K562 (cell line): Measurements from ENCODE around the gene MLH1. TPM values are rescaled to one million over a fixed set of nuclear protein-coding genes. Genes with fewer than 3 reads are reported as not detected.

Experiments
- FOXJ2 ChIP-seq: fragments of 200-800 bp; sonication (Bioruptor generic); IDR thresholded peaks from 2 replicates; pipeline ENCODE4 v1.6.1; 2016; ENCODE audit warnings: missing genetic modification characterization, missing compliant biosample characterization
- MAFK ChIP-seq: IDR thresholded peaks from 2 replicates; pipeline ENCODE4 v1.6.1; 2011; ENCODE audit warnings: low read length, improper control_type of control experiment
- NONO ChIP-seq, 2 experiments: fragments of 200-400 bp in 1 of 2; fragments of 450-650 bp in 1 of 2; formaldehyde crosslinking in 1 of 2; IDR thresholded peaks; 2 replicates each; pipeline ENCODE4 v1.6.1; 2017; ENCODE audit warnings: low read depth in 2 of 2, mild to moderate bottlenecking in 2 of 2, moderate library complexity in 2 of 2, low read length in 1 of 2
- PCBP2 ChIP-seq: fragments of 200-400 bp; formaldehyde crosslinking; IDR thresholded peaks from 2 replicates; pipeline ENCODE4 v1.6.1; 2018; ENCODE audit warnings: low read length, low read depth, mild to moderate bottlenecking, moderate library complexity; ENCODE audit not compliant: poor library complexity, severe bottlenecking
- SMAD3 ChIP-seq: fragments of 450-650 bp; formaldehyde crosslinking; conservative IDR thresholded peaks from 2 replicates; pipeline ENCODE4 v1.4.0; 2020; ENCODE audit warnings: mild to moderate bottlenecking
- SMARCB1 ChIP-seq: IDR thresholded peaks from 2 replicates; pipeline ENCODE4 v1.6.1; 2011; ENCODE audit warnings: improper control_type of control experiment, low read depth; ENCODE audit not compliant: insufficient read length
- TBL1XR1 ChIP-seq, 2 experiments: IDR thresholded peaks; 2 replicates each; pipeline ENCODE4 v1.6.1; 2012; ENCODE audit warnings: improper control_type of control experiment in 2 of 2, low read length in 2 of 2, mild to moderate bottlenecking in 1 of 2
- TRIM24 ChIP-seq, 2 experiments: fragments of 450-650 bp; IDR thresholded peaks; 2 replicates each; pipeline ENCODE4 v1.6.1; 2016
- ZNF76 ChIP-seq: fragments of 250-450 bp; sonication (Bioruptor Pico); IDR thresholded peaks from 2 replicates; pipeline ENCODE4 v1.4.0; 2020; ENCODE audit warnings: mild to moderate bottlenecking, moderate library complexity, borderline replicate concordance
- polyA plus RNA-seq, 8 experiments: library from polyadenylated mRNA; depleted of rRNA in 4 of 8; stranded (reverse) in 5 of 8; unstranded in 3 of 8; fragments of >200 nt; fragmentation: Nextera tagmentation in 2 of 8; fragmentation: Illumina TruSeq in 1 of 8; extraction: Ambion mirVana in 2 of 8; extraction: Trizol in 1 of 8; gene quantifications; 2 replicates each; pipeline versions ENCODE4 v1.2.1 to v1.2.3, GENCODE V29; 2011 to 2014; ENCODE audit warnings: inconsistent platforms in 1 of 8, missing spikeins in 1 of 8
- total RNA-seq, 7 experiments: library from RNA; depleted of rRNA in 6 of 7; stranded (reverse); fragments of >200 nt in 6 of 7; fragmentation: Illumina TruSeq in 2 of 7; extraction: Trizol in 2 of 7; gene quantifications; 2 replicates each; pipeline versions ENCODE4 v1.2.1 to v1.2.3, GENCODE V29; 2011 to 2021; ENCODE audit warnings: low replicate concordance in 1 of 7
- TF ChIP-seq, protein P1 (sequence below): fragments of 250-450 bp; sonication (Bioruptor Pico); IDR thresholded peaks from 2 replicates; pipeline ENCODE4 v1.8.0; 2022; ENCODE audit warnings: moderate library complexity, mild to moderate bottlenecking, inconsistent platforms
- TF ChIP-seq, protein P2 (sequence below): fragments of 200-800 bp; sonication (Bioruptor generic); IDR thresholded peaks from 2 replicates; pipeline ENCODE4 v1.6.1; 2016; ENCODE audit warnings: missing genetic modification characterization, missing compliant biosample characterization
- TF ChIP-seq, protein P3 (sequence below), 2 experiments: fragments of 450-650 bp in 1 of 2; IDR thresholded peaks; 2 replicates each; pipeline ENCODE4 v1.6.1; 2011 to 2017; ENCODE audit warnings: low read depth in 2 of 2, antibody characterized with exemption in 1 of 2, borderline replicate concordance in 1 of 2, low read length in 1 of 2, mild to moderate bottlenecking in 1 of 2, mixed read lengths in 1 of 2; ENCODE audit not compliant: control insufficient read depth in 1 of 2
- TF ChIP-seq, protein P4 (sequence below): fragments of 250-450 bp; sonication (Bioruptor Pico); IDR thresholded peaks from 2 replicates; pipeline ENCODE4 v1.5.1; 2021; ENCODE audit warnings: mild to moderate bottlenecking

The MLH1 gene
- total and polyA plus RNA-seq, 9 of the 15 experiments (the other 6 are each of a cell fraction or from before 2014, with no cell fraction given), result 76.4 to 155 (median 117) TPM

DNA sequence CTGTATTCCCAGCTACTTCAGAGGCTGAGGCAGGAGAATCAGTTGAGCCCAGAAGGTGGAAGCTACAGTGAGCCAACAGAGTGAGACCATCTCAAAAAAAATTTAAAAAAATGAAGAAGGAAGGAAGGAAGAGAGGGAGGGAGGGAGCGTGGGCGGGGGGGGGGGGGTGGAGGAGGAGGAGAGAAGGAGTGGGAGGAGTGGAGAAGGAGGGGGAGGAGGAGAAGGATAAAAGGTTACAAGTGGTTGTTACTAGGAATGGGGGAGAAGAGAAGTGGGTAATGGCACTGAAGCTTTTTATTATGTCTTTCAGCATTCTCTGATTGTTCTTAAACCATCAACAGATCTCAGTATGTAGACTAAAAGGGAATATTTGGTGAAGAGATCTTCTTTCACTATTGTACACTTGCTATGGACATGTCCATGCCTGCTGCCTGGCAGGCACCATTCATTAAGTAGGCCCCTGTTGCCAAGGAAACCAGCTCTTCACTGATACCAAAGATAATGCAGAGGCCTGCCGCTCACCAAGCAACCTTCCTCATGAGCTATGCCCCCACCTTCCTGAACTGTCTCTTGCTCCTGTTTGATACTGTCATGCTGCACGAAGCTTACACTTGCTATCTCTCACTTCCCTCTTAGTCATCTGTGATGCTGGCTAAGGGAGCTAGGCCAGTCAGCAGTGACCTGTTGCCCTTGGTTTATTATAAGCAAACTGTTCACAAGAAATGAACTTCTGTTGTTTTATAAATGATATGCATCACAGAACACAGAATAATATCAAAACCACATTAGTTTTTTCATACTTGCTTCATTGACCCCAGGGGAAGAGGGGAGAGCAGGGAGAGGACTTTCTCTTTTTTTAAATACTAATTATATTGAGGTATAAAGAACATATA lies 23.5 kb upstream of the MLH1 start (continued):
- TF ChIP-seq, protein P1, sequence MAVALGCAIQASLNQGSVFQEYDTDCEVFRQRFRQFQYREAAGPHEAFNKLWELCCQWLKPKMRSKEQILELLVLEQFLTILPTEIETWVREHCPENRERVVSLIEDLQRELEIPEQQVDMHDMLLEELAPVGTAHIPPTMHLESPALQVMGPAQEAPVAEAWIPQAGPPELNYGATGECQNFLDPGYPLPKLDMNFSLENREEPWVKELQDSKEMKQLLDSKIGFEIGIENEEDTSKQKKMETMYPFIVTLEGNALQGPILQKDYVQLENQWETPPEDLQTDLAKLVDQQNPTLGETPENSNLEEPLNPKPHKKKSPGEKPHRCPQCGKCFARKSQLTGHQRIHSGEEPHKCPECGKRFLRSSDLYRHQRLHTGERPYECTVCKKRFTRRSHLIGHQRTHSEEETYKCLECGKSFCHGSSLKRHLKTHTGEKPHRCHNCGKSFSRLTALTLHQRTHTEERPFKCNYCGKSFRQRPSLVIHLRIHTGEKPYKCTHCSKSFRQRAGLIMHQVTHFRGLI (CRISPR knock-in tag), result no peak
- TF ChIP-seq, protein P2, sequence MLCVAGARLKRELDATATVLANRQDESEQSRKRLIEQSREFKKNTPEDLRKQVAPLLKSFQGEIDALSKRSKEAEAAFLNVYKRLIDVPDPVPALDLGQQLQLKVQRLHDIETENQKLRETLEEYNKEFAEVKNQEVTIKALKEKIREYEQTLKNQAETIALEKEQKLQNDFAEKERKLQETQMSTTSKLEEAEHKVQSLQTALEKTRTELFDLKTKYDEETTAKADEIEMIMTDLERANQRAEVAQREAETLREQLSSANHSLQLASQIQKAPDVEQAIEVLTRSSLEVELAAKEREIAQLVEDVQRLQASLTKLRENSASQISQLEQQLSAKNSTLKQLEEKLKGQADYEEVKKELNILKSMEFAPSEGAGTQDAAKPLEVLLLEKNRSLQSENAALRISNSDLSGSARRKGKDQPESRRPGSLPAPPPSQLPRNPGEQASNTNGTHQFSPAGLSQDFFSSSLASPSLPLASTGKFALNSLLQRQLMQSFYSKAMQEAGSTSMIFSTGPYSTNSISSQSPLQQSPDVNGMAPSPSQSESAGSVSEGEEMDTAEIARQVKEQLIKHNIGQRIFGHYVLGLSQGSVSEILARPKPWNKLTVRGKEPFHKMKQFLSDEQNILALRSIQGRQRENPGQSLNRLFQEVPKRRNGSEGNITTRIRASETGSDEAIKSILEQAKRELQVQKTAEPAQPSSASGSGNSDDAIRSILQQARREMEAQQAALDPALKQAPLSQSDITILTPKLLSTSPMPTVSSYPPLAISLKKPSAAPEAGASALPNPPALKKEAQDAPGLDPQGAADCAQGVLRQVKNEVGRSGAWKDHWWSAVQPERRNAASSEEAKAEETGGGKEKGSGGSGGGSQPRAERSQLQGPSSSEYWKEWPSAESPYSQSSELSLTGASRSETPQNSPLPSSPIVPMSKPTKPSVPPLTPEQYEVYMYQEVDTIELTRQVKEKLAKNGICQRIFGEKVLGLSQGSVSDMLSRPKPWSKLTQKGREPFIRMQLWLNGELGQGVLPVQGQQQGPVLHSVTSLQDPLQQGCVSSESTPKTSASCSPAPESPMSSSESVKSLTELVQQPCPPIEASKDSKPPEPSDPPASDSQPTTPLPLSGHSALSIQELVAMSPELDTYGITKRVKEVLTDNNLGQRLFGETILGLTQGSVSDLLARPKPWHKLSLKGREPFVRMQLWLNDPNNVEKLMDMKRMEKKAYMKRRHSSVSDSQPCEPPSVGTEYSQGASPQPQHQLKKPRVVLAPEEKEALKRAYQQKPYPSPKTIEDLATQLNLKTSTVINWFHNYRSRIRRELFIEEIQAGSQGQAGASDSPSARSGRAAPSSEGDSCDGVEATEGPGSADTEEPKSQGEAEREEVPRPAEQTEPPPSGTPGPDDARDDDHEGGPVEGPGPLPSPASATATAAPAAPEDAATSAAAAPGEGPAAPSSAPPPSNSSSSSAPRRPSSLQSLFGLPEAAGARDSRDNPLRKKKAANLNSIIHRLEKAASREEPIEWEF, result no peak
- TF ChIP-seq TBL1XR1 (IDR thresholded peaks at IDR 0.05; ENCODE audit: low read length in 2 of 2) (peak in 1 of 2 experiments; percentile 64; a peak in 1 of 4 replicates), PCBP2 (peak; percentile 53), MAFK (peak; percentile 76), SMAD3 (CRISPR knock-in tag) (0 out of 2 replicates have a peak, but pooled peaks have one; percentile 11), TRIM24 (IDR thresholded peaks at IDR 0.05) (0 out of 4 replicates have a peak, but pooled peaks have one; percentile 4 to 38), NONO (IDR thresholded peaks at IDR 0.05; ENCODE audit: low read depth in 2 of 2, low read length in 1 of 2) (peak in 1 of 2 experiments; percentile 70; a peak in 1 of 4 replicates), ZNF76 (CRISPR knock-in tag) (no peak), SMARCB1 (no peak), FOXJ2 (tag) (peak; percentile 89)
- TF ChIP-seq, protein P3, sequence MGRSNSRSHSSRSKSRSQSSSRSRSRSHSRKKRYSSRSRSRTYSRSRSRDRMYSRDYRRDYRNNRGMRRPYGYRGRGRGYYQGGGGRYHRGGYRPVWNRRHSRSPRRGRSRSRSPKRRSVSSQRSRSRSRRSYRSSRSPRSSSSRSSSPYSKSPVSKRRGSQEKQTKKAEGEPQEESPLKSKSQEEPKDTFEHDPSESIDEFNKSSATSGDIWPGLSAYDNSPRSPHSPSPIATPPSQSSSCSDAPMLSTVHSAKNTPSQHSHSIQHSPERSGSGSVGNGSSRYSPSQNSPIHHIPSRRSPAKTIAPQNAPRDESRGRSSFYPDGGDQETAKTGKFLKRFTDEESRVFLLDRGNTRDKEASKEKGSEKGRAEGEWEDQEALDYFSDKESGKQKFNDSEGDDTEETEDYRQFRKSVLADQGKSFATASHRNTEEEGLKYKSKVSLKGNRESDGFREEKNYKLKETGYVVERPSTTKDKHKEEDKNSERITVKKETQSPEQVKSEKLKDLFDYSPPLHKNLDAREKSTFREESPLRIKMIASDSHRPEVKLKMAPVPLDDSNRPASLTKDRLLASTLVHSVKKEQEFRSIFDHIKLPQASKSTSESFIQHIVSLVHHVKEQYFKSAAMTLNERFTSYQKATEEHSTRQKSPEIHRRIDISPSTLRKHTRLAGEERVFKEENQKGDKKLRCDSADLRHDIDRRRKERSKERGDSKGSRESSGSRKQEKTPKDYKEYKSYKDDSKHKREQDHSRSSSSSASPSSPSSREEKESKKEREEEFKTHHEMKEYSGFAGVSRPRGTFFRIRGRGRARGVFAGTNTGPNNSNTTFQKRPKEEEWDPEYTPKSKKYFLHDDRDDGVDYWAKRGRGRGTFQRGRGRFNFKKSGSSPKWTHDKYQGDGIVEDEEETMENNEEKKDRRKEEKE (IDR thresholded peaks at IDR 0.05; ENCODE audit: borderline replicate concordance in 1 of 2, control insufficient read depth in 1 of 2, low read depth in 2 of 2, low read length in 1 of 2), result no peak
- TF ChIP-seq, protein P4, sequence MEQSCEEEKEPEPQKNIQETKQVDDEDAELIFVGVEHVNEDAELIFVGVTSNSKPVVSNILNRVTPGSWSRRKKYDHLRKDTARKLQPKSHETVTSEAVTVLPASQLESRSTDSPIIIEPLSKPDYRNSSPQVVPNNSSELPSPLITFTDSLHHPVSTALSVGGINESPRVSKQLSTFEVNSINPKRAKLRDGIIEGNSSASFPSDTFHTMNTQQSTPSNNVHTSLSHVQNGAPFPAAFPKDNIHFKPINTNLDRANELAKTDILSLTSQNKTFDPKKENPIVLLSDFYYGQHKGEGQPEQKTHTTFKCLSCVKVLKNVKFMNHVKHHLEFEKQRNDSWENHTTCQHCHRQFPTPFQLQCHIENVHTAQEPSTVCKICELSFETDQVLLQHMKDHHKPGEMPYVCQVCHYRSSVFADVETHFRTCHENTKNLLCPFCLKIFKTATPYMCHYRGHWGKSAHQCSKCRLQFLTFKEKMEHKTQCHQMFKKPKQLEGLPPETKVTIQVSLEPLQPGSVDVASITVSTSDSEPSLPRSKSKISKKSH, result no peak
